Glomerular endothelial cell (primary cell): ENCODE results near the gene TES. TPM values are rescaled to one million over a fixed set of nuclear protein-coding genes. Genes with fewer than 3 reads are reported as not detected.
A peak's percentile ranks its signal among the peaks of the same experiment; 100 is the strongest.
"Not testable (repeated sequence)": the region's sequence is repeated elsewhere in the genome, so short reads cannot be mapped to it uniquely, and the experiment has no call there.

Experiments
- DNase-seq: peaks from one replicate; pipeline ENCODE4 v3.0.0-alpha.2; 2011; ENCODE audit warnings: low read depth, low spot score; ENCODE audit errors: extremely low read depth
- total RNA-seq: library from RNA; depleted of rRNA; stranded (reverse); fragments of >200 nt; gene quantifications from 2 replicates; pipeline ENCODE4 v1.2.3, GENCODE V29; 2015

TES gene
- total RNA-seq: 73.9 and 94.4 TPM in 2 replicates

GRCh38 chr7:116210345-116211005 lies at the start of gene TES:
Gene TES (plus strand): TSS chr7:116210539. CDS start chr7:116210708, 169 bp downstream.
- DNase-seq: no peak

- no peak for DNase-seq
These were observed 48.6 kb upstream of the TES start for GRCh38 chr7:116161728-116162127.

- no peak for DNase-seq
These were observed 48.1 kb upstream of the TES start for GRCh38 chr7:116162254-116162653.

GRCh38 chr7:116162992-116163391 lies 47.3 kb upstream of the TES start:
- DNase-seq: no peak

GRCh38 chr7:116164552-116165306 lies 45.6 kb upstream of the TES start:
- no peak for DNase-seq

GRCh38 chr7:116165717-116166116 lies 44.6 kb upstream of the TES start:
- DNase-seq: no peak

GRCh38 chr7:116166156-116166555 lies 44.2 kb upstream of the TES start:
- no peak for DNase-seq

- no peak for DNase-seq
These were observed 43.2 kb upstream of the TES start for GRCh38 chr7:116167177-116167576.

GRCh38 chr7:116169060-116169459 lies 41.3 kb upstream of the TES start:
- DNase-seq: no peak

GRCh38 chr7:116170180-116170579 lies 40.2 kb upstream of the TES start:
- no peak for DNase-seq

GRCh38 chr7:116171094-116171493 lies 39.2 kb upstream of the TES start:
- no peak for DNase-seq

- no peak for DNase-seq
These were observed 38.0 kb upstream of the TES start for GRCh38 chr7:116172353-116172752.

- DNase-seq: peak; percentile 56
These were observed 37.0 kb upstream of the TES start for GRCh38 chr7:116173051-116174028.

- not testable (repeated sequence) for DNase-seq
These were observed 35.2 kb upstream of the TES start for GRCh38 chr7:116175095-116175494.

- no peak for DNase-seq
These were observed 34.1 kb upstream of the TES start for GRCh38 chr7:116176226-116176625.

- no peak for DNase-seq
These were observed 33.3 kb upstream of the TES start for GRCh38 chr7:116177009-116177408.

GRCh38 chr7:116180302-116180701 lies 30.0 kb upstream of the TES start:
- peak; percentile 51 for DNase-seq

- DNase-seq: no peak
These were observed 28.3 kb upstream of the TES start for GRCh38 chr7:116182023-116182422.

- no peak for DNase-seq
These were observed 24.9 kb upstream of the TES start for GRCh38 chr7:116185450-116185849.

GRCh38 chr7:116185956-116186355 lies 24.4 kb upstream of the TES start:
- DNase-seq: no peak

GRCh38 chr7:116187400-116187799 lies 22.9 kb upstream of the TES start:
- no peak for DNase-seq
